Measurements from ENCODE around the gene AVPR1A.

DNA sequence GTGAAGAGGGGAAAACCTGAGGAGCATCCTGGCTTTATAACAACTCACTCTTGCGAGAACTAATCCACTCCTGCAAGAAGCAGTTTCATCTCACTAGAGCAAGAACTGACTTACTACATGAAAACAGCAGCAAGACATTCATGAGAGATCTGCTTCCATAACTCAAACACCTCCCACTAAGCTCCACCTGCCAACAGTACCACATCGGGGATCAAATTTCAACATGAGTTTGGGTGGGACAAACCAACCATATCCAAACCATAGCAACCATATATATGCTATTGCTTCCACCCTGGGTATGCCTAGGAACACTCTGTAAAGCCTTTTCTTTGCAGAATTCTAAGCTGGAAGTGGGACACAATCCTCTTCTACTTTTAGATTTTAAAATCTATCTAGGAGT is 13.9 kb upstream of the AVPR1A start:
- TF ChIP-seq CTCF (conservative IDR thresholded peaks at IDR 0.05), result no peak
- no peak for TF ChIP-seq EZH2 (IDR thresholded peaks at IDR 0.05; ENCODE audit: low read depth)
